ENCODE results near the gene ENGASE. TPM values are rescaled to one million over a fixed set of nuclear protein-coding genes. Genes with fewer than 3 reads are reported as not detected.

ENGASE gene
- polyA plus RNA-seq, 1 donor from 2014 or later: 6.4 TPM

DNA sequence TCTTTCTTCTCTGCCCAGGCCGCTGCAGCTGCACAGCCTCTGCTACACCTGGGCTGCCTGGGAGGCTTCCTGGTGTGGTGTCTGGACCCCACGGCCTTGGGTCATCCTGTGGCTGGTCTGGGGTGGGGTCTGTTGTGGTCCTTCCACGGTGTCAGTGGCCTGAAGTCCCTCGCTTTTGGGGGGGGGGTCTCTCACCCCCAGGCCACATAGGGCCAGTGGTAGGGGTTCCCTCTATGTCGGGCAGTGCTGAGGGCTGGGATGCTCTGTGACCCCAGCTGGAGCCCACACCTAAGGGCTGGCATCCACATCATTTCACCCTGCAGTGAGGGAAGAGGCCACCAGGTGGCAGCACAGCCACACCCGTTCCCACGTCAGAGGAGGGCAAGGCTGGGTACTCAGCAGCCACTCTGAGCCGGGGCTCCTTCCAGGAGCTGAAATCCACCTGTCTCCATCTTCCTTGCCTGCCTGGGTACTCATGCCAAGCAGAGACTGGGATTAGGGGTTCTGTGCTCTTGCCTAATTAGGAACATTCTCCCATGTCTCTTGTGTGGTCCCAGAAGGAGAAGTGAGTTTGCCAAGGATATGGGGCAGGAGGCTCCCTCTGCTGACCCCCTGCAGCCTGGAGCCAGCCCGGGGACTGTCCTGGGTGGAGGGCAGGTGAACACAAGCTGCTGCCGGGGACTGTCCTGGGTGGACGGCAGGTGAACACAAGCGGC, 13.0 kb downstream of the ENGASE start:
- Mint-ChIP-seq H3K9me3 (no peaks in the 10 kb centered on the region), H3K27me3 (peaks cover 5% of the 10 kb centered on the region), H3K4me3 (peak overlapping the region in 1 of 4 donors; percentile 38), H3K36me3 (peaks cover 1% of the 10 kb centered on the region), H3K4me1 (peaks cover 0 to 2% (median 2%) of the 10 kb centered on the region in 3 donors), H3K27ac (peak overlapping the region in 1 of 3 donors; percentile 67)

DNA sequence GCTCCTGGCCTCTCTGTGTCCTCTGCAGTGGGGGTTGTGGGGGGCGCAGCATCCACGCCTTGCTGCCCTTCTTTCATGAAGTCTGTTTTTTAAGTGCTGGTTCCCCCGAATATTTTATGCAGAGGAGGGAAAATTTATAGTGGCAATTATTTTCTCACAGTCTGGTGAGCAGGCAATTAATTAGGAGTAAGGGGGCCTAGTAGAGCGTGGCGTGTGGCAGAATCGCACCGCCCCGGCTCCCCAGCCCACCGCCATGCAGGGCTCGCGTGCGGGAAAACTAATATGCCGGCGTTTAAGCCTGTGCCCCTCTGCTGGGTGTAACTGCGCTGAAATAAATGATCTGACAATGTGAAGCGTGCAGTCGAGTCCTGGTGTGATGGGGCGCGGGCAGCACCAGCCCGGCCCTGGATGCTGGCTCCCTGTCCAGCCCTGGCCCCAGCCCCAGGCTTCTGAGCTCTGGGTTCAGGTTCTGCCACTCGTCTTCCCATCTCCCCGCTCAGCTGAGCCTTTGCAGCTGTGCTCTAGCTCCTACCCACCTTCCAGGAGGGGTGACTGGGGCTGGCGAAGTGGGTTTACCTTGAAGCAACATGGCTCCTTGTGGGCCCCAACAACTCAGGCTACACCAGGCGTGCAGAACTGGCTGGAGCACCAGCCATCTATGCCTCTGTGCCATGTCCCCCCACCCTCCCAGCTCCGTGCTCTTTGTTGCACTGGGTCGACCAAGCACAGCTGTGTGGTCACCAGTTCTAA, 13.8 kb downstream of the ENGASE start:
- no peaks in the 10 kb centered on the region for H3K9me3 Mint-ChIP-seq
- peaks cover 0 to 2% (median 2%) of the 10 kb centered on the region in 3 donors for H3K4me1 Mint-ChIP-seq
- peaks cover 8% of the 10 kb centered on the region for H3K27me3 Mint-ChIP-seq
- H3K4me3 Mint-ChIP-seq: no peak overlapping the region
- peaks cover 1% of the 10 kb centered on the region for H3K36me3 Mint-ChIP-seq
- H3K27ac Mint-ChIP-seq: no peak overlapping the region

DNA sequence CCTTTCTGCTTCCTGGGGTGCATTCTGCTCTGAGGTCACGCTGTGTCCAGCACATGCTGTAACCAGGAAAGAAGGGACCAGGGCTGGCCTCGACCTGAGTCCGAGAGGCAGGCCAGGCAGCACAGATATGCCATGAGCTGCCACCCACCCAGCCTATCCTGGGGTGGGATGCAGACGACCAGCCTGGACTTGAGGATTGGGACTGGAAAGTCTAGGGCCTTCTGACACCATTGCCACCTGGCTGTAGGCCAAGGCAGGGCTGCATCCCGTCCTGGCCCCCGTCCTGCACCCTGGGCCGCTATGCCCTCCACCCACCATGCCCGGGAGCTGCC, 14.3 kb downstream of the ENGASE start:
- Mint-ChIP-seq H3K27me3 (peaks cover 11% of the 10 kb centered on the region), H3K4me1 (peaks cover 0 to 3% (median 2%) of the 10 kb centered on the region in 3 donors), H3K9me3 (no peaks in the 10 kb centered on the region), H3K27ac (peak overlapping the region in 1 of 3 donors; percentile 10), H3K36me3 (peaks cover 1% of the 10 kb centered on the region), H3K4me3 (no peak overlapping the region)

DNA sequence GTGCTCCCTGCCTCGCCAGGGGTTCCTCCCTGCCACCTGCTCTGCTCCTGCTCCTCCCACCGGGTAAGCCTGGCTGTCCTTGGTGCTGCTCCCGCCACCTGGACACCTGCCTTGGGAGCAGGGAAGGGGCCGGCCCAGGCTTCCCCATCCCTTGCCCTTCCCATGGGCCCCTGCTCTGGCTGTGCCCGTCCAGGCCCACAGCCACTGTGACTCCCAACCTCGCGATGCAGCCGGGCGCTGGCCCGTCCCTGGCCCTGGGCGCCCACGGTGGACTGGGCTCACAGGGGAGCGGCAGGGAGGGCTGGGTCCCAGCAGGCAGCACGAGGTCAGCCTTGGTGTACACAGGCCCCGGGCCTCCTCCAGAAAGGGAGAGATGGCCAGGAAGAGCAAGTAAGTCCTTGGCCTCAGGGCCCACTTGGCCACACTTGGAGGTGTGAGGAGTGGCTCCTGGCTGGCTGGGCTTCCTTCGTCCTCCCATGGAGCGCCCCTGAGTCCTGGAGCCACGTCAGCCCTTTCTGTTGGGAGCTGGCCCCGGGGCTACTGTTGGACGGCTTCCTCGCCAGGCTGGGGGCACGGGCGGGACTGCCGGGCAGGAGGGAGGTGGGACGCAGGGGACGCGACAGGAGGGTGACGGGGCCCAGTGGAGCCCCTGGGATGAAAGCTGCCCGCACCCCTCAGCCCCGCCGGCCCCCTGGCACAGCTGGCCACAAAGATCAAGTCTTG, 15.3 kb downstream of the ENGASE start:
- H3K9me3 Mint-ChIP-seq: no peaks in the 10 kb centered on the region
- peaks cover 0 to 3% (median 2%) of the 10 kb centered on the region in 3 donors for H3K4me1 Mint-ChIP-seq
- H3K27me3 Mint-ChIP-seq: peaks cover 17% of the 10 kb centered on the region
- peaks cover 1% of the 10 kb centered on the region for H3K36me3 Mint-ChIP-seq
- no peak overlapping the region for H3K27ac Mint-ChIP-seq
- H3K4me3 Mint-ChIP-seq: no peak overlapping the region

DNA sequence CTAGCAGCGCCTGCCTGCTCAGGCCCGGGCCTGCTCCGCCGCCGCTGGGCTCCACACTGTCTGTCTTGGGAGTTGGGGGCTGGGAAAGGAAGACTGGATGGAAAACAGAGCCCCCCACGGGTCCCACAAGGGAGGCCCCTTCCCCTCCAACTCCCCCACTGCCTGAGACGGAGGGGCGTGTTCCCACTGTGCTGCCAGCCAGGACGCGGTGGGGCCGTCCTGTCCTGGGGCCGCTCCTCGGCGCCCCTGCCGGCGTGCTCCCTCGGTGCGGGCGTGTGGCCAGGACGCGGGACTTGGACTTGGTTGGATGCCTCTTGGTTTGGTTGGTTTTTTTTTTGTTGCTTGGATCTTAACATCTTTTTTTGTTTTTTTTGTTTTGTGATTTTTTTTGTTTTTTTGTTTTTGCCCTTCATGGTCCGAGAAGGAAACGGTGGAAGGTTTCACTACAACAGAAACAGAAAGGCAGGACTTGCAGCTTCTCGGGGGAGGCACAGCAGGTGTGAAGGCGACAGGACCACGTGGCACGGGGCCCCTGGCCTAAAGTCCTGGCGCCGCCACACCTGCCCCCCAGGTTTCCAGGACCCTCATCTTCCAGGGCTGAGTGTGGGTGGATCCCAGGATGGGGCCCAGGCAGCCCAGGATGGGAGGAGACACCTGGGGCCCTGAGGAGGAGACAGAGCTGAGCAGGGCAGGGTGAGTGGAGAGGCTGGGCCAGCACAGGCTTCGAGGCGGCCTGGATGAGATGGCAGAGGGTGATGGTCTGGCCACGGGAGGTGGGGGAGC, 16.0 kb downstream of the ENGASE start:
- no peak overlapping the region for H3K4me3 Mint-ChIP-seq
- H3K4me1 Mint-ChIP-seq: peaks cover 0 to 3% (median 2%) of the 10 kb centered on the region in 3 donors
- peaks cover 20% of the 10 kb centered on the region for H3K27me3 Mint-ChIP-seq
- H3K36me3 Mint-ChIP-seq: peaks cover 1% of the 10 kb centered on the region
- no peaks in the 10 kb centered on the region for H3K9me3 Mint-ChIP-seq
- no peak overlapping the region for H3K27ac Mint-ChIP-seq

DNA sequence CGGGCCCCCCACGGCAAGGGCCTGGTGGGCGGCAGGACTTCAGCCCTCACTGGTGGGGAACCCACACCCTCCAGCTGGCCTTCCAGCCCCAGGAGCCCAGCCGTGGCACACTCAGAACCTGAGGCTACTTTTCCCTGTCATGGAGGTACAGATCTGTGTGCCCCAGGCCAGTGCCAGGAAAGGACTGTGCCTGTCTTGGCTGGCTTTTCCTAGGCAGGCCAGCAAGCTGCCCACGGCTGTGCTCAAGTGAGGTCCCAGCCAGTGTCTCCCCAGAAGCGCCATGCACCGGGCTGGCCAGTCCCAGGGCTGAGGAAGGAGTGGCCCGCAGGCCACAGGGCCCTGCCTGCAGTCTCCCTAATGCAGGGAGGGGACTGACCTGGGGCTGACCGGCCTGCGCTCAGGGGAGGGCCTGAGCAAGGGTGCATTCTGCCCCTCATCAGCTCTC, 16.6 kb downstream of the ENGASE start:
- no peak overlapping the region for H3K4me3 Mint-ChIP-seq
- peaks cover 24% of the 10 kb centered on the region for H3K27me3 Mint-ChIP-seq
- H3K9me3 Mint-ChIP-seq: no peaks in the 10 kb centered on the region
- peaks cover 0 to 3% (median 2%) of the 10 kb centered on the region in 3 donors for H3K4me1 Mint-ChIP-seq
- peaks cover 1% of the 10 kb centered on the region for H3K36me3 Mint-ChIP-seq
- no peak overlapping the region for H3K27ac Mint-ChIP-seq

DNA sequence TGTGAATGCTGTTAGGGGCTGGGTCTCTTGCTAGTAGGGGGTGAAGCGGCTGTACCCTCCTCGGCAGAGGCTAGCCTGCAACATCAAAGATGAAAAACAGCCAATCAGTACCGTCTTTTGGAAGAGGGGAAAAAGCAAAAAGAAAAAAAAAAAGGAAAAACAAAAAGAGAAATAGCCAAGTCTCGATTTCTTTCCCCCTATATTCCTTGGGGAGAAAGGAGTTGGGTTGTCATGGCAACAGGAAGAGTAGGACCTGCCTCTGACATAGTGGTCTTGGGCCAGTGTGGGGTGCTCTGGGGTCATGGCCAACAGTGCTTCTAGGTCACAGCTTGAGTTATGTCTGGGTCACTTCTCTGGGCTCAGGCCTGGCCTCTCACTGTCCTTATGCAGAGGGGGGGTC, 17.9 kb downstream of the ENGASE start:
- H3K4me3 Mint-ChIP-seq: no peak overlapping the region
- H3K27ac Mint-ChIP-seq: peak overlapping the region in 1 of 3 donors; percentile 91
- peaks cover 1% of the 10 kb centered on the region for H3K36me3 Mint-ChIP-seq
- H3K4me1 Mint-ChIP-seq: peaks cover 0 to 3% (median 2%) of the 10 kb centered on the region in 3 donors
- H3K27me3 Mint-ChIP-seq: peaks cover 26% of the 10 kb centered on the region
- H3K9me3 Mint-ChIP-seq: no peaks in the 10 kb centered on the region

DNA sequence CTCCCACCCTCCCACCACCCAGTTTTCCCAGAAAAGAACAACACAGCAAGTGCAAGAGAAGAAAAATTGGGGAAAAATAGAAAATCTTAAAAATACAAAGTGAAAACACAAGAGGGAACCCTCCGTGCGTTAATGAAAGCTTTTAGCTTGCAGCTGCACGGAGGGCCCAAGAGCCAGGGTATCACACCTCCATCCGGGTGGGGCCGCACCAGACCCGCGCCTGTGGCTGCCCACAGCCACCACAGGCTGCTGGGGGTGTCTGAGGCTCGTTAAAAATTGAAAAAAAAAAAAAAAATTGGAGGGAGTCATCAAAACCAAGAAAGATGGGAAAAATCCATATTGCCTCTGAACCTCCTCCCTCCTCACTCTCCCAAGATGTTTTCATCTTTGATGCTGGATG, 18.6 kb downstream of the ENGASE start:
- H3K36me3 Mint-ChIP-seq: peaks cover 1% of the 10 kb centered on the region
- H3K27me3 Mint-ChIP-seq: peaks cover 32% of the 10 kb centered on the region
- no peak overlapping the region for H3K4me3 Mint-ChIP-seq
- peaks cover 0 to 5% (median 2%) of the 10 kb centered on the region in 3 donors for H3K4me1 Mint-ChIP-seq
- no peaks in the 10 kb centered on the region for H3K9me3 Mint-ChIP-seq
- H3K27ac Mint-ChIP-seq: no peak overlapping the region

DNA sequence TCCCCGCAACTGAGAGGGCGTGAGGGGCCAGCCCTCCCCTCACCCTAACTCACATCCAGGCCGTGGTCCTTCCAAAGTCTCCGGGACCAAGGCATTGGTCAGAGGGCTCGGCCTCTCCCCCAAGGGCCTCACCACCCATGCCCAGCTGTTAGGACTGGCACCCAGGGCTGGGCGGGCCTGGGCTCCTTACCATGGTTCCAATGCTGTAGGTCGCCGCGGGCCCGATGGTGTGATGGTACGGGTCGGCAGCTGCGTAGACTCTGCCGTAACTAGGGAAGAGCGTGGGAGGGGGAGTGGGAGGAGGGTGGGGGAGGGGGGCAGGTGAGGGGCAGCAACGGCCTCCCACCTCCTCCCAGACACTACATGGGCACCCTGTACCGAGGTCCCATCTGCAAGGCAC, 19.6 kb downstream of the ENGASE start:
- peaks cover 0 to 5% (median 2%) of the 10 kb centered on the region in 3 donors for H3K4me1 Mint-ChIP-seq
- peaks cover 35% of the 10 kb centered on the region for H3K27me3 Mint-ChIP-seq
- H3K9me3 Mint-ChIP-seq: no peaks in the 10 kb centered on the region
- H3K36me3 Mint-ChIP-seq: no peaks in the 10 kb centered on the region
- H3K4me3 Mint-ChIP-seq: no peak overlapping the region
- H3K27ac Mint-ChIP-seq: no peak overlapping the region

DNA sequence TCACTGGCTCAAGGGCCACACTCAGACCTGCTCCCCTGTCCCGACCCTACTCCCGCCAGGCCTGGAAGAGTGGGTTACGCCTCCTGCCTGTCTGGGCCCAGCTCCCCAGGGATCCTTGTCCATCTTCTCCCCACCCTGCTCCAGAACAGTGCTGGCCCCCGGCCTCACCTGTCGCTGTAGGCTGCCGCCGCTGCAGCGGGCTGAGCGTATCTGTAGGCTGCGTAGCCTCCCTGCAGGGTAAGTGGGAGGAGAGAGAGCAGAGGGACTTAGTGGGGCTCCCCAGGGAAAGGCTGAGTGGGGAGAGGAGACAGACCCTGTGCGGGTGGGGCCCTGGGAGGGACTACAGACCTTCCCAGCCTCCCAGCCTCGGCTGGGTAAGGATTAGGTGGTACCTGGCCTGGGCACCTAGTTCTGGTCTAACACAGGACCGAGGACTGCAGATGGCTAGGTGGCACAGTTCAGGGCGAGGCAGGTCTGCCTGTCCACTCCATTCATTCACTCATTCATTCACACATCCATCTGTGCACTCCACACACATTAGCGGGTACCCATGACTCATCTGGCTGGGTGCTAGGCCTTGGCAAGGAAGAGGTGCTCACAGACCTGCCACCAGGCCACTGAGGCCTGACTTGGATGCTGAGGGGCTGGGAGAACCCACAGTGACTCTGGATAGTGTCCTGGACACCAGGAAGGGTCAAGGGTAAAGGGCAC, 20.9 kb downstream of the ENGASE start:
- Mint-ChIP-seq H3K27me3 (peaks cover 40% of the 10 kb centered on the region), H3K36me3 (no peaks in the 10 kb centered on the region), H3K27ac (no peak overlapping the region), H3K4me1 (peaks cover 0 to 5% (median 2%) of the 10 kb centered on the region in 3 donors), H3K9me3 (no peaks in the 10 kb centered on the region), H3K4me3 (no peak overlapping the region)

DNA sequence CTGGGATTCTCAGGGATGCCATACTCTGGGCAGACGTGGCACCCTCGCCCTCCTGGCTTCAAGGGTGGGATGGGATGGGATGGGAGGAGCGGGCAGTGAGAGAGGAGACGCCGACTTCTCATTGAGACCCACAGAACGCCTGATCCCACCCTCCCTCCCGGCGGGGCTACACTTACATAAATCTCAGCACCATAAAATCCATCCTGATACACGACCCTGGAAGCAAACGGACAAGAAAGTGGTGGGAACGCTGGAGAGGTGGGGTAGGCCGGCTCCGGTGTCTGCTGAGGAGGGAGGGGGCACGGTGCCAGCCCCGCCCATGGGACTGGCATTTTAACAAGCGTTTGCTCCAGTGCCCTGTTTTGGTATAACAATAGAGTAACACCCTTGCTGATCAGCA, 21.9 kb downstream of the ENGASE start:
- peaks cover 40% of the 10 kb centered on the region for H3K27me3 Mint-ChIP-seq
- H3K27ac Mint-ChIP-seq: no peak overlapping the region
- H3K4me3 Mint-ChIP-seq: no peak overlapping the region
- H3K36me3 Mint-ChIP-seq: no peaks in the 10 kb centered on the region
- no peaks in the 10 kb centered on the region for H3K9me3 Mint-ChIP-seq
- H3K4me1 Mint-ChIP-seq: peaks cover 0 to 3% (median 0%) of the 10 kb centered on the region in 3 donors

DNA sequence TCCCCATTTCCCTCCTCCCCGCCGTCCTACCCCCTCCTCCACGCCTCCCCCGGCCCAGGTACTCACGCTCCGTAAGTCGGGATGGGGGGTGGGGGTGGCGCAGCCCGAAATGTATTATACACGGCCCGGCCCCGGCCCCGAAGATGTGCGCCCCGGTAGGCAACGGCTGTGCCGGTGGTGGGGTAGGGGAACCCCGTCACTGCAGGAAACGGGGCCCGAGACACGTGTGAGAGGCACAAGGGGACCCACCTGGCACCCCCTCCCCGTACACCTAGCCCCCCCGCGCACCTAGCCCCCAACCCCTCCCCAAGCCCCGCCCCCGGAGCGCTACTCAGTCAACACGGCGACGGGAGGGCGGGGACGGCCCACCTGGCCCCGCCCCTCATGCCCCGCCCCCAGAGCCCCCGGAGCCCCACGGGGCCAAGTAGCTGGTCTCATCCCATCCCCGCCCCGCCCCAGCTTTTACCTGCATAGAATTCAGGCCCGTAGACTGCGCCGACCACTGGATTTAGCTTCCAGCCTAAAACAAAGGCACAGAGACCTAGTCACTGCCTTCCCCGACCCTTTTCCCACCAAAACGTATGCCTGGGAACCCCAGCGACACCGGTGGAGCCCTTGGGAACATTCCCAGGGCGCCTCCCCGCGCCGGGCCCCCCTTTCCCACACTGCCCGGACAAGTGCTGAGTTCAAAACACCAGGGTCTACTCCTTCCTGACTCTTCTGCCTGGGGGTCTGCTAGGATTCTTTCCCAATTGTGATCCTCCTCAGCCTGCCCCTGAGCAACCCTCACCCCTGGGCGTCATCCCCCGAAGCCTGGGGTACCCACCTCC, 22.8 kb downstream of the ENGASE start:
- H3K4me3 Mint-ChIP-seq: peak overlapping the region in 1 of 4 donors; percentile 27
- no peak overlapping the region for H3K27ac Mint-ChIP-seq
- H3K9me3 Mint-ChIP-seq: peaks cover 0 to 2% (median 0%) of the 10 kb centered on the region in 3 donors
- no peaks in the 10 kb centered on the region for H3K36me3 Mint-ChIP-seq
- peaks cover 39% of the 10 kb centered on the region for H3K27me3 Mint-ChIP-seq
- peaks cover 0 to 3% (median 0%) of the 10 kb centered on the region in 3 donors for H3K4me1 Mint-ChIP-seq

DNA sequence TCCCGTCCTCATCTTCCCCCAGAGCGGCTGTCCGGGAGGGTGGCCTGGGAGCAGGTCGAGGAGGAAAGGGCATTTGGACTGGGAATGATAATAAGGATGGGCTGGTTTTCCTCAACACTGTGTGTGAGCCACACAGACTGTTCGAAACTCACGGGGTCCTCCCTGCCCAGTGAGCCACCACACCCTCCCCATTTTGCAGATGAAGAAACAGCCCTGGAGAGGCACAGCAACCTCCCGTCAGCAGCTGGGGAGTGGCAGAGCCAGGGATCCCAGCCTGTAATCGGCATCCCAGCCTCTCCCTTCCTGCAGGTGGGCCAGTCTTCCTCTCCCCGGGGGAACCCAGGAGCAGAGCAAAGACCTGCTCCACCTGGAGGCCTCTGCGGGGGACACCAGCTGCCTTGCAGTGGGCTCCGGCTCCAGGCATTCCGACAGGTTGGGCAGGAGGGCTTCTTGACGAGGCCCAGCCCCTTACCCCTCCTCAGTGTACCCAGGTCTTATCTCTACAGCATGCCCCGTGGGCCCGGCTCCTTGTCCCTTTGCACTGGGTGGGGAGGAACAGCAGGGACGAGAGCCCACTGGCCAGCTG, 23.8 kb downstream of the ENGASE start:
- H3K4me1 Mint-ChIP-seq: peaks cover 0 to 3% (median 0%) of the 10 kb centered on the region in 3 donors
- peak overlapping the region in 1 of 4 donors; percentile 51 for H3K4me3 Mint-ChIP-seq
- peaks cover 35% of the 10 kb centered on the region for H3K27me3 Mint-ChIP-seq
- H3K36me3 Mint-ChIP-seq: no peaks in the 10 kb centered on the region
- peaks cover 0 to 2% (median 0%) of the 10 kb centered on the region in 3 donors for H3K9me3 Mint-ChIP-seq
- no peak overlapping the region for H3K27ac Mint-ChIP-seq

All from IgD-negative memory B cell (primary cell).